Stimulated activated CD8-positive, alpha-beta memory T cell treated with anti-CD3 and anti-CD28 coated beads, Interleukin-12 subunit alpha, Interleukin-12 subunit beta, amount 100 ng/mL, for 1 hour (primary cell): ENCODE measurements around the gene ARID4B.
"Not testable (repeated sequence)": the region's sequence is repeated elsewhere in the genome, so short reads cannot be mapped to it uniquely, and the experiment has no call there.

ENCODE experiments used
- DNase-seq: peaks from one replicate; pipeline ENCODE4 v3.0.0-alpha.2; 2020; ENCODE audit warnings: low read depth

Gene ARID4B

GRCh38 chr1:235270625-235271024 lies 57.4 kb downstream of the ARID4B start:
- no peak for DNase-seq

DNA sequence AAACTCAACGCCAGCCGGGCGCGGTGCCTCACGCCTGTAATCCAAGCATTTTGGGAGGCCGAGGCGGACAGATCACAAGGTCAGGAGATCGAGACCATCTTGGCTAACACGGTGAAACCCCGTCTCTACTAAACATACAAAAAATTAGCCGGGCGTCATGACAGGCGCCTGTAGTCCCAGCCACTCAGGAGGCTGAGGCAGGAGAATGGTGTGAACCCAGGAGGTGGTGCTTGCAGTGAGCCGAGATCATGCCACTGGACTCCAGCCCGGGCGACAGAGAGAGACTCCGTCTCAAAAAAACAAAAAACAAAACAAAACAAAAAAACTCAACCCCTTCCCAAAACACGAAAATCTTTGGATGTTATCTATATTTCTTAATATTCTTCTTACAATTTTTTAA lies 58.0 kb downstream of the ARID4B start:
- not testable (repeated sequence) for DNase-seq

- no peak for DNase-seq
These were observed 59.4 kb downstream of the ARID4B start for GRCh38 chr1:235268379-235269125.

GRCh38 chr1:235266967-235267366 lies 61.0 kb downstream of the ARID4B start:
- DNase-seq = no peak

- no peak for DNase-seq
These were observed 61.7 kb downstream of the ARID4B start for GRCh38 chr1:235266325-235266724.

GRCh38 chr1:235265900-235266299 lies 62.1 kb downstream of the ARID4B start:
- DNase-seq = no peak

- DNase-seq = no peak
These were observed 63.7 kb downstream of the ARID4B start for GRCh38 chr1:235264327-235264726.

- DNase-seq = no peak
These were observed 65.4 kb downstream of the ARID4B start for GRCh38 chr1:235262539-235262938.

DNA sequence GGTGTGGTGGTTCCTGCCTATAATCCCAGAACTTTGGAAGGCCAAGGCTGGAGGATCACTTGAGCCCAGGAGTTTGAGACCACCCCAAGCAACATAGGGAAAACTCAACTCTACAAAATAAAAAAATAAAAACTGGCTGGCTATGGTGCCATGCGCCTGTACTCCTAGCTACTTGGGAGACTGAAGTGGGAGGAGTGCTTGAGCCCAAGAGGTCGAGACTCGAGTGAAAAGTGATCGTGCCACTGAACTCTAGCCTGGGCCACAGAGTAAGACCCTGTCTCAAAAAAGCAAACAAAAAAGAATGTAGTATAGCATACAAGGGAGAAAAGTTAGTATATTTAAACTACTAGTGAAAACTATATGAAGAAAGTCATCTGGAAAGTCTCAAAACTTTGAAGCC lies 66.7 kb downstream of the ARID4B start:
- DNase-seq = no peak

DNA sequence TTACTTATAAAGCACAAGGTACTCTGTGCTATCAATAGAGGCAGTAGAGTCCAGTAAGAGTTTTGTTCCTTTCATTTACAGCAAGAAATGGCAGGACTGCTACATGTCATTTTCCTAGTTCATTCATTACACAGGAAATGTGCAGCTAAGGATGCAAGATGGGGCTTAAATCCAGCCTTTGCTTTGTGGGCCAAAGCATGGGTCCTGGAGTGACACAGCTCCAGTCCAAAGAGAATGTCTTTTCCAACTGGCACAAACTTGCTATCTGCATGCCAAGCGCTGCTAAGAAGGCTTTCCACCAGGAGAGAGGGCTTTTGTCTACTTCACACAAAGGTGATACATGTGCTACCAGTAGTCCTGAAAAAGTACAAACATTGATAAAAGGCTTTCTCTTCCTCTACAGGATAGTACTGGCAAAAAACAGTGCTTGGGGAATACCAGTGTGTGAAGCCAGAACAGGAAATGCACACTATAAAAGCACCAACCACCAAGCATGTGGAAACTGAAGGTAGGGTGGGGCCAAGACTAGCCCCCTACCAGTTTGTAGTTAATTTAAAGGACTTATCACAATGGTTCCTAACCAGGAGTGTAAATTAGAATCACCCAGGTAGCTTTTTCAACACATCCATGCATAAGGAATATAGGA lies 68.7 kb downstream of the ARID4B start:
- no peak for DNase-seq

GRCh38 chr1:235258068-235258467 lies 69.9 kb downstream of the ARID4B start:
- DNase-seq = not testable (repeated sequence)

DNA sequence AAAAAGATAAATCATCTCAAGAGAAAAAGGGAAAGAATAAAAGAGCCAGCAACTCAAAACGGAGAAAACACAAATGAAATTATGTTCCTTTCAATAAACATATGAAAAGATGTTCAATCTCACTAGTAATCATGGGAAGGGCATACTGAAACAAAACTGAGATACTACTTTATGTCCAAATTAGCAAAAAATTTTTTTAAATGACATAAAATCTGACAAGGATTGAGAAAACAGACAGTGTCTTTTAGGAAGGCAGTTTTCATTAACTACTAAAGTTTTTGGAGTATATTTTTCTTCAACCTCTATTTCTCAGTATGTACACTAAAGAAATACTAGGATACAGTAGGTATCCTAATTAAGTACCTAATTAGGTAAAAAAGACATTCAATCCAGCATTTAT lies 73.3 kb downstream of the ARID4B start:
- DNase-seq = no peak

GRCh38 chr1:235253219-235253962 lies 74.6 kb downstream of the ARID4B start:
- DNase-seq = peak; percentile 32

DNA sequence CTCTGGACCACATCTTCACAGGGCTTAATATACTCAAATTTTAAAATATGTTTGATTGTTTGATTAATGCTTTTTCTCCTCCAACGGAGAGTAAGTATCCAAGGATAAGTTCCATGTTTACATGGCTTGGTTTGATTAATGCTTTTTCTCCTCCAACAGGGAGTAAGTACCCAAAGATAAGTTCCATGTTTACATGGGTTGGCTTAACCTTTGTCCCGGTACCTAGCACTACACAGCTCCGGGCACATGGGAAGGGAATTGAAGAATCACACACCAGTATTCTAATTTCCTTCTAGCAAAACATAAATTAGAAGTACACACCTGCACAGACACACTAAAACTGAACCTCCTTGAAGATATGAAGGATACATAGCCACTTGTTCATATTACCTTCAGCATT lies 77.5 kb downstream of the ARID4B start:
- no peak for DNase-seq

DNA sequence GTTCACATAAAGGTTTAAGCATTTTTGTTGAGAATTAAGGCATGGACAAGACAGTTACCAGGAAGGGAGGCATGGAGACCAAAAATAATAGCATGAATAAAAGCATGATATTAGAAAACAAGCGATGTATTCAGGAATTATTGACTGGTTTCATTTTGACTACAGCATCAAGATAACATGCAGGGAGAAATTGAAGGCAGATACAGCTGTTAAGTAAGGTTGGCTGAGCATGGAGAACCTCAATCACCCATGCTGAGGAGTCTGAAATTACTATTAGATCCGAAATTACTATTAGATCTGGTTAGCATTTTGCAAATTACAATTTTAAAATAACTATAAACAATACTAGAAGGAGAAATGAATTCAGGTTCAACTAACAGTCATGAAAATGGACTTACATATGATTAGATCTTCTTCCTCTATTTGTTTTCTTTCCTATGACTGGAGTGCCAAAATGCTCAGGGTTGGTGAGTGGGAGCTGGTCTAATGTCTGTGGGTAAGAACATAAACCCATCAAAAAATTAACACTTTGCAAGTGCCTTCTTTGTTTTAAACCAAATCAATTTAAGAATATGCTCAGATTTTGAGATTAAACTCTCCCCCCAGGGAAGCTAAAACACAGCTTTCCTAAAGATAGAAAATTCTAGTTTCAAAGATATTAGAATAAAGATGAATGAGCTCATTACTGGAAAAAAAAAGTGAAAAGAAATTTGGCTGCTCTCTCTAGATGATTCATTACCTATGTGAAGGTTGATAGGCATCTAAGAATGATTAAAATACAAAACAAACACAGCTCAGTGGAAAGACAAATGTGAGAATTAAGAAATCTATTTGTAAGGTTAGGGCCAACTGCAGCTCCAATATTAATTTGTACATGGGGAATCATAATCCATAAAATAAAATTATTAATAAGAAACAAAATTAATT lies 81.7 kb downstream of the ARID4B start:
- no peak for DNase-seq

DNA sequence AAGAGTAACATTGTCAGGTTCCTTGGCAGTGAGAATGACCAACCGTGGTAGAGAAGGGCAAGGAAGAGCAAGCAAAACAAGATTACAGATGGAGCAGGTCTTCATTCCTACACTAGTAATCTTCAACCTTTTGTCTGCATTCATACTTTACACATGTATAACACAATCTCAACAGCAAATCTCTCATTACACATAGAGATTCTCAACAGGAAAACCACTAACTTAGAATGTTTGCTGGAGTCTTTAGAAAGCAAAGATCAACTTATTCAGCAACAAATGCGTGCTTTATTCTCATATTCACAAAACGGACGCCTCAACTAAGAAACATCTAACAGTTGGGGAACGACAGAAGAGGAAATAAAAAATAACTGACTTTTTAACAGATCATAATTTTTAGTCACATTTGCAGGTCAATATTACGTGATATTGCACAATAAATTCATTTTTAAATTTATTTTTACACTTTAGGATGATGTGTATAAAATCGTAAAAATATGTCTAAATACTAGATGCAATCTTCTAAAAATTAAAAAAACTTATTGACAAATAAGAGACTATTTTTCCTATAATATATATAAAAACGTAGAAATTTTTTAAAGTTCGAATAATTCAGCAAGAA lies 82.9 kb downstream of the ARID4B start:
- no peak for DNase-seq

DNA sequence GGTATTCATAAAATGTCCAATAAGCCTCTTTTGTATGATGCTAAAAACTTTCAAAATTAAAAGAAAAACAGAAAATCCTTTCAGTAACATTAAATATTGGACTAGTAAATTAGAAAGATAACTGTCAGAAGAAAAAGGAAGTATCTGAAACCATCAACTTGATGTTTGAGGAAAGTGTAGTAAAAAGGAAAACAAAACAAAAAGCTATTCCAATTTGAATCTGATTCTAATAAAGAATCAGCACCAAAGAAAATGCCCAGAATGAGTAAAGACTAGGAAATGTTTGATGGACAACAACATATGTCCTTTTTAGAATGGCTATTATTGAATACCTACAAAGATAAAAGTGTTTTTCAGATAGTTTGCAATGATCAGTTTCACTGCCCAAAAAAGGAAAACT lies 87.0 kb downstream of the ARID4B start:
- DNase-seq = no peak

GRCh38 chr1:235239851-235240250 lies 88.1 kb downstream of the ARID4B start:
- no peak for DNase-seq

GRCh38 chr1:235238558-235238957 lies 89.4 kb downstream of the ARID4B start:
- no peak for DNase-seq

- DNase-seq = no peak
These were observed 91.9 kb downstream of the ARID4B start for GRCh38 chr1:235236128-235236527.

DNA sequence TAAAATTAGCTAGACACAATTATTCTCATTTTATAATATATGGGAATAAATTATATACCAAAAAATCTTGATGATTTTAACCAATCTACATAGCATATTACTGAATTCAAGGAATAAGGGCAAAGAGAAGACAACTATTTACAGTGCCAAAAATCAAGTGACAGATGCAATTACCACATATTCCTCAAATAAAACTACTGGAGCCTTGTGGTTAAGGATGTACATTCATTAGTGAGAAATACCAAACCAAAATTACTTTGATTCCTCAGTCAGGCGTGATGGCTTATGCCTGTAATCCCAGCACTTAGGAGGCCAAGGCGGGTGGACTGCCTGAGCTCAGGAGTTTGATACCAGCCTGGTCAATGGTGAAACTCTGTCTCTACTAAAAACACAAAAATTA lies 98.1 kb downstream of the ARID4B start:
- DNase-seq = no peak

DNA sequence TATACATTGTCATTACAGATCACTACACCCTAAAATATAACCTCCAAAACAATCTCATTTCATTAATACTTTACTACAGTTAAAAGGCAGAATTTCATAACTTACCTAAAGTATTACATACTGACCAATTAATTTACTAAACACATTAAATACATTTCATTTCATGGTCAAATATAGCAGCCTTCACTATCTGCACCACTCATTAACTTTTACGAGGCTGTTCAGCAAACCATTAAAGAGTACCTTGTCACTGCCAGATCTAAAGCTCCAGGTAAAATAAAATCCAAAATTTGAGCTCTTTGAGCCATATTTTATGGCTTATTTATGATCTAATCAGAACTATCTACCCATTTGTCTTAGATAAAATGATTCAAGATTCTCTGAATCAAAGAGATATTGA lies 100.6 kb downstream of the ARID4B start:
- no peak for DNase-seq
